T-cell (primary cell): ENCODE measurements around the gene PINLYP. TPM values are rescaled to one million over a fixed set of nuclear protein-coding genes. Genes with fewer than 3 reads are reported as not detected.

Experiments
- ATAC-seq, 4 experiments: fragments of 200-7000 bp in 3 of 4; fragments of 150-1000 bp in 1 of 4; cut with Tn5 transposase; replicated peaks in 1 of 4; 1 replicate in 3 of 4; 2 replicates in 1 of 4; pipeline ENCODE4 v1.10.0; 2021; ENCODE audit warnings: moderate library complexity in 3 of 4, mild to moderate bottlenecking in 2 of 4, moderate number of reproducible peaks in 1 of 4
- CTCF ChIA-PET, 2 donors: fragments of 300-600 bp; sonication (Branson Sonifier 250); formaldehyde crosslinking; loops; one replicate each; lab custom pipeline; 2022; ENCODE audit warnings: antibody characterized with exemption in 2 of 2; lab: Charles Lee
- POLR2A ChIA-PET, 2 donors: fragments of 300-600 bp; sonication (Branson Sonifier 250); formaldehyde crosslinking; loops; one replicate each; lab custom pipeline; 2022; ENCODE audit warnings: antibody characterized with exemption in 2 of 2; lab: Charles Lee
- DNase-seq, 35 experiments: peaks; one replicate each; pipeline versions ENCODE4 v3.0.0 to v3.0.0-alpha.2; 2013 to 2023
- H3K27ac ChIP-seq: one replicate; pipeline ENCODE4 v1.5.1; 2013; ENCODE audit warnings: low read length
- H3K27me3 ChIP-seq, 2 experiments: replicated peaks in 1 of 2; 1 replicate in 1 of 2; 2 replicates in 1 of 2; pipeline versions ENCODE4 v1.6.1 to v1.7.0; 2013; ENCODE audit warnings: low read length in 1 of 2, mixed read lengths in 1 of 2; ENCODE audit not compliant: control insufficient read depth in 2 of 2, insufficient read depth in 2 of 2; ENCODE audit errors: extremely low read depth in 1 of 2
- H3K36me3 ChIP-seq, 2 donors: 1 replicate in 1 of 2; 2 replicates in 1 of 2; pipeline versions ENCODE4 v1.6.1 to v1.7.0; 2013; ENCODE audit warnings: low read length in 1 of 2; ENCODE audit not compliant: control insufficient read depth in 2 of 2, insufficient read depth in 1 of 2; ENCODE audit errors: extremely low read depth in 1 of 2
- H3K4me1 ChIP-seq, 2 experiments: 1 replicate in 1 of 2; 2 replicates in 1 of 2; pipeline versions ENCODE4 v1.6.1 to v1.7.0; 2013; ENCODE audit warnings: low read length in 2 of 2, mixed read lengths in 1 of 2; ENCODE audit not compliant: insufficient read depth in 2 of 2, control insufficient read depth in 1 of 2; ENCODE audit errors: extremely low read depth in 1 of 2
- H3K4me3 ChIP-seq, 2 donors: 1 replicate in 1 of 2; 2 replicates in 1 of 2; pipeline versions ENCODE4 v1.5.1 to v1.7.0; 2013; ENCODE audit warnings: mild to moderate bottlenecking in 2 of 2, low read length in 1 of 2, moderate library complexity in 1 of 2; ENCODE audit not compliant: control insufficient read depth in 1 of 2; ENCODE audit errors: extremely low read depth in 1 of 2
- H3K9me3 ChIP-seq: 2 replicates; pipeline ENCODE4 v1.7.0; 2013
- H3K27ac Mint-ChIP-seq, 2 donors: one replicate each; pipeline ENCODE4 v1.8.0; 2020 to 2021; ENCODE audit warnings: mild to moderate bottlenecking in 2 of 2, mixed read lengths in 2 of 2
- H3K27me3 Mint-ChIP-seq, 2 donors: one replicate each; pipeline ENCODE4 v1.8.0; 2021 to 2022; ENCODE audit warnings: mixed read lengths in 2 of 2
- H3K36me3 Mint-ChIP-seq: one replicate; pipeline ENCODE4 v1.8.0; 2021; ENCODE audit warnings: mixed read lengths
- H3K4me1 Mint-ChIP-seq, 3 donors: one replicate each; pipeline ENCODE4 v1.8.0; 2020 to 2022; ENCODE audit warnings: mixed read lengths in 3 of 3, mild to moderate bottlenecking in 1 of 3
- H3K4me3 Mint-ChIP-seq, 3 donors: one replicate each; pipeline ENCODE4 v1.8.0; 2020 to 2022; ENCODE audit warnings: mild to moderate bottlenecking in 3 of 3, mixed read lengths in 3 of 3, moderate library complexity in 3 of 3
- H3K9me3 Mint-ChIP-seq, 3 donors: one replicate each; pipeline ENCODE4 v1.8.0; 2020 to 2022; ENCODE audit warnings: mixed read lengths in 3 of 3
- WGBS: methylation state at CpG from one replicate; pipeline ENCODE4 v1.1.5; 2013; ENCODE audit warnings: missing lambda C conversion rate; ENCODE audit not compliant: insufficient coverage; 5-methylcytosine and 5-hydroxymethylcytosine counted together
- total RNA-seq, 35 experiments: library from RNA in 6 of 35; stranded (reverse) in 6 of 35; fragments of 120-200 nt in 1 of 35; gene quantifications; one replicate each; pipeline versions ENCODE4 v1.2.1 to v1.2.4 and lab custom pipeline; 2013 to 2026

The PINLYP gene
- total RNA-seq, 5 donors from 2014 or later (not counting 1 experiment from before 2014, with no cell fraction given), result 0.28 to 2.5 (median 1.5) TPM

DNA sequence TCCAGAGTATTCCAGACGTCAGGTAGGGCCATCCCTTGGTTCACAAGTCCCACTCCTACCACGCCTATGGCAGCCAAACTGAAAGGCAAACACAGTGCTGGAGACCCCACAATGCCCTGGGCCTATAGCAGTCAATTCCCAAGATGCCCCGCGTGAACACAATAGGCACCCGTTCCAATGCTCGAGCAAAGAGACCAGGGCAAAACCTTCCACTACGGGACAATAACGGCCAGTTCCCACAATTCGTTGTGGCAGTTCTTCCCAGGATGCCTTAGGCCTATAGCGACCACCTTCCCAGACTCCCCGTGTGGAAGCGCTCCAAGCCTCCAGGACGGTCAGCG is 43.3 kb downstream of the PINLYP start:
- H3K27me3 ChIP-seq, result no peaks in the 10 kb centered on the region
- H3K4me3 Mint-ChIP-seq, result peak overlapping the region; percentile 94 to 99 (median 96)
- CTCF ChIA-PET, result interaction anchor here in 1 of 2 donors (1.0 kb wide), 1 partner anchor 49 kb away, joined by 5 read pairs; no protein-coding TSS in a partner anchor
- DNase-seq, result peak in 9 of 35 experiments; percentile 7 to 54 (median 19)
- H3K4me3 ChIP-seq, result peak overlapping the region; percentile 78 to 90
- peak overlapping the region; percentile 77 for H3K27ac ChIP-seq
- H3K4me1 Mint-ChIP-seq, result peaks cover 29 to 44% (median 35%) of the 10 kb centered on the region in 3 donors
- no peaks in the 10 kb centered on the region for H3K9me3 ChIP-seq
- H3K36me3 Mint-ChIP-seq, result peaks cover 5% of the 10 kb centered on the region
- peaks cover 2 to 3% of the 10 kb centered on the region in 2 donors for H3K36me3 ChIP-seq
- peak; percentile 7 to 22 (median 10) for ATAC-seq
- 1% methylated on average over 14 of the region's 14 CpGs for WGBS
- H3K9me3 Mint-ChIP-seq, result no peaks in the 10 kb centered on the region
- POLR2A ChIA-PET, result interaction anchor here in 1 of 2 donors (0.7 kb wide), 1 partner anchor 19 kb away, joined by 3 read pairs; no protein-coding TSS in a partner anchor
- peak overlapping the region; percentile 89 to 93 for H3K27ac Mint-ChIP-seq
- peaks cover 9 to 23% of the 10 kb centered on the region in 2 experiments for H3K4me1 ChIP-seq
- no peaks in the 10 kb centered on the region for H3K27me3 Mint-ChIP-seq

GRCh38 chr19:43619262-43620060 is 43.9 kb downstream of the PINLYP start, which contains the start of gene ZNF428:
Gene ZNF428, minus strand, starts transcription at chr19:43619629. Its CDS starts 5,325 bp downstream, at chr19:43614304.
- Histone ChIP-seq H3K27ac (peak within 1 kb of the TSS; percentile 84), H3K4me3 (peak within 1 kb of the TSS; percentile 78 to 90)

DNA sequence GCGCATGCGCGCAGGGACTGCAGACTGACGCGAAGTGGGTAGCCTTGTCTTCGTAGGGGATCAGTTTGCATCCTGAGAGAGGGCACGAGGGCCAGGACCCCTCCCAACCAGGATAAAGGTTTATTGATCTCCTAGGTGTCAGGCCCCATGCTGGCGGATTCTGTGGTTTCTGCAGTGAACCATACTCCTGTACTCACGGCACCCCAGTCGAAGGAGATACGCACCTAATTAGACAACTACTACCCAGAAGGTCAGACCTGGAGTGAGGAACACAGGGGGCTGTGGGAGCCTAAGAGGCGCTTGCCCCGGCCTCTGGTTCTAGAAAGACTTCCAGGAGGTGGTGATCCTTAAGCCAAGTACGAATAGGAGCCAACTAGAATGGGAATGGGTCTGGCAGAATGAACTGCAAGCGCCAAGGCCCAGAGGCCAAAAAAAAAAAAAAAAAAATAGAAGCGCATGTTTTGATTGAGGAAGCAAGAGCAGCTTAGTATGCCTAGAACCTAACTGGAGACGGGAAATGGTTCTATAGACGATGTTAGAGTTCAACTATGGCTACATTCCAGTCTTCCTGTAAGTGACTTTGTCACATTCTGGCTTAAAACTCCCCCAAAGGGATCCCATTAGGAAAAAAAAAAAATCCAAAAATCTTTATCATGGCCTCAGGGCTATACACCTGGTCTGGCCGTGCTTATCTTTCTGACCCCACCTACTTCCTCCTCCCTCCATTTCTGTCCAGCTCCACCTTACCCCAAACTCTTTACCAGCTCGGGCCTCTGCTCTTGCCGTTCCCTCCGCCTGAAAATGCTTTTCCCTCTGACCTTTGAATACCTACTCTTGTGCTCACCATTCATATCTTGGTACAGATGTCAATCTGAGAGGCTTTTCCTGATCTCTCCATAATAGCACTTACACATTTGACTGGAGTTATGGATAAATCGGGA is 44.7 kb downstream of the PINLYP start:
- no peaks in the 10 kb centered on the region for H3K36me3 Mint-ChIP-seq
- peak overlapping the region; percentile 97 for H3K27ac Mint-ChIP-seq
- peak overlapping the region; percentile 84 for H3K27ac ChIP-seq
- 42% methylated on average over 14 of the region's 23 CpGs for WGBS
- ChIA-PET CTCF (no interaction called here), POLR2A (interaction anchor here (0.6 to 0.7 kb wide), 2 partner anchors 135 to 180 kb away, joined by 3 read pairs; no protein-coding TSS in a partner anchor)
- no peaks in the 10 kb centered on the region for H3K9me3 ChIP-seq
- H3K27me3 Mint-ChIP-seq, result no peaks in the 10 kb centered on the region
- no peaks in the 10 kb centered on the region for H3K36me3 ChIP-seq
- peaks cover 0 to under 1% of the 10 kb centered on the region in 2 experiments for H3K27me3 ChIP-seq
- no peaks in the 10 kb centered on the region for H3K9me3 Mint-ChIP-seq
- ATAC-seq (peak in 1 of 4 experiments; percentile 7), DNase-seq (peak in 31 of 35 experiments; percentile 69 to 90 (median 79))
- H3K4me1 ChIP-seq, result peaks cover 9 to 32% of the 10 kb centered on the region in 2 experiments
- H3K4me3 Mint-ChIP-seq, result peak overlapping the region; percentile 94 to 99 (median 96)
- H3K4me3 ChIP-seq, result peak overlapping the region; percentile 78 to 90
- peaks cover 36 to 44% (median 39%) of the 10 kb centered on the region in 3 donors for H3K4me1 Mint-ChIP-seq

More at GRCh38 chr19:43619262-43620060, 43.9 kb downstream of the PINLYP start, which contains the start of gene ZNF428:
- Mint-ChIP-seq H3K4me1 (peaks cover 32 to 41% (median 36%) of the 10 kb centered on the region in 3 donors), H3K27ac (peak within 1 kb of the TSS; percentile 97), H3K9me3 (no peaks in the 10 kb centered on the region), H3K36me3 (no peaks in the 10 kb centered on the region), H3K27me3 (no peaks in the 10 kb centered on the region), H3K4me3 (peak within 1 kb of the TSS; percentile 94 to 99 (median 96))
- Histone ChIP-seq H3K36me3 (no peaks in the 10 kb centered on the region), H3K27me3 (no peaks in the 10 kb centered on the region), H3K9me3 (no peaks in the 10 kb centered on the region), H3K4me1 (peaks cover 9 to 23% of the 10 kb centered on the region in 2 experiments)
- under 1% methylated on average over 80 of the region's 81 CpGs for WGBS
- POLR2A ChIA-PET, result interaction anchor here in 1 of 2 donors (0.6 kb wide), 1 partner anchor 134 kb away, joined by 3 read pairs; no protein-coding TSS in a partner anchor
- ATAC-seq, result peak; percentile 89 to 93 (median 91)
- CTCF ChIA-PET, result no interaction called here
- DNase-seq, result peak; percentile 73 to 93 (median 80)

DNA sequence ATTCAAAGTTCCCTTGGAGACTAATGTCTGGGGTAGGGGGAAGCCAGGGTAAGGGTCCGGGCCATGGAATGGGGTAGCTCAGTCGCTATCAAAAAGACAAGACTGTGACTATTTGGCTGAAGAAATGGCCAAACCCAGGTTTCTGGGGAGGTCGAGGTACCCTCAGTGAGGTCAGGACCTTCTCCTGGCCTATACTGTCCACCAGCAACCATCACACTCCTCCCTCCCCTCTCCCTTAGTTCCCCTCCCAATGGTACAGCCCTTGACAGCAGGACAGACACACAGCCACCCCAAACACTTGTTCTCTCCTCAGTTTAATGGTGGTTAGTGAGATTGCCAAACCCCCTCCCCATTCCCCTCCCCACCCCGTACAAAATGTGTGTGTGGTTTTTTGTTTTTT is 46.5 kb downstream of the PINLYP start:
- ChIA-PET POLR2A (no interaction called here), CTCF (interaction anchor here in 1 of 2 donors (1.2 kb wide), 1 partner anchor 158 kb away, joined by 6 read pairs; no protein-coding TSS in a partner anchor)
- WGBS, result 80% methylated on average over 1 of the region's 4 CpGs
- no peaks in the 10 kb centered on the region for H3K36me3 Mint-ChIP-seq
- H3K27ac ChIP-seq, result no peak overlapping the region
- peaks cover 9 to 39% of the 10 kb centered on the region in 2 experiments for H3K4me1 ChIP-seq
- peaks cover 33 to 43% (median 38%) of the 10 kb centered on the region in 3 donors for H3K4me1 Mint-ChIP-seq
- ATAC-seq, result no peak
- no peak overlapping the region for H3K27ac Mint-ChIP-seq
- no peak for DNase-seq
- peaks cover 0 to 18% of the 10 kb centered on the region in 2 experiments for H3K27me3 ChIP-seq
- peaks cover 0 to 4% of the 10 kb centered on the region in 2 donors for H3K27me3 Mint-ChIP-seq
- no peak overlapping the region for H3K4me3 ChIP-seq
- no peaks in the 10 kb centered on the region for H3K36me3 ChIP-seq
- H3K9me3 Mint-ChIP-seq, result no peaks in the 10 kb centered on the region
- H3K4me3 Mint-ChIP-seq, result no peak overlapping the region
- no peaks in the 10 kb centered on the region for H3K9me3 ChIP-seq

GRCh38 chr19:43622956-43623355 is 47.4 kb downstream of the PINLYP start:
- POLR2A ChIA-PET, result no interaction called here
- CTCF ChIA-PET, result no interaction called here

More at GRCh38 chr19:43622956-43623355, 47.4 kb downstream of the PINLYP start:
- Histone ChIP-seq H3K4me1 (peaks cover 9 to 39% of the 10 kb centered on the region in 2 experiments), H3K27me3 (peaks cover 0 to 24% of the 10 kb centered on the region in 2 experiments), H3K36me3 (no peaks in the 10 kb centered on the region), H3K27ac (no peak overlapping the region), H3K4me3 (no peak overlapping the region), H3K9me3 (no peaks in the 10 kb centered on the region)
- Mint-ChIP-seq H3K27ac (no peak overlapping the region), H3K4me1 (peaks cover 30 to 43% (median 38%) of the 10 kb centered on the region in 3 donors), H3K27me3 (peaks cover 0 to 4% of the 10 kb centered on the region in 2 donors), H3K36me3 (no peaks in the 10 kb centered on the region), H3K9me3 (no peaks in the 10 kb centered on the region), H3K4me3 (no peak overlapping the region)
- WGBS, result no CpG with 5 or more reads among the region's 1 CpG
- ATAC-seq (no peak), DNase-seq (no peak)
